Cerebellar nuclear complex (tissue), 1 donor: ENCODE measurements around the gene CADM2.
A peak's percentile ranks its signal among the peaks of the same experiment; 100 is the strongest.
"Not testable (repeated sequence)": the region's sequence is repeated elsewhere in the genome, so short reads cannot be mapped to it uniquely, and the experiment has no call there.

Experiments used
- DNase-seq, 2 experiments: peaks; one replicate each; lab custom pipeline; 2025; lab: John Stamatoyannopoulos, UW

Gene CADM2

DNA sequence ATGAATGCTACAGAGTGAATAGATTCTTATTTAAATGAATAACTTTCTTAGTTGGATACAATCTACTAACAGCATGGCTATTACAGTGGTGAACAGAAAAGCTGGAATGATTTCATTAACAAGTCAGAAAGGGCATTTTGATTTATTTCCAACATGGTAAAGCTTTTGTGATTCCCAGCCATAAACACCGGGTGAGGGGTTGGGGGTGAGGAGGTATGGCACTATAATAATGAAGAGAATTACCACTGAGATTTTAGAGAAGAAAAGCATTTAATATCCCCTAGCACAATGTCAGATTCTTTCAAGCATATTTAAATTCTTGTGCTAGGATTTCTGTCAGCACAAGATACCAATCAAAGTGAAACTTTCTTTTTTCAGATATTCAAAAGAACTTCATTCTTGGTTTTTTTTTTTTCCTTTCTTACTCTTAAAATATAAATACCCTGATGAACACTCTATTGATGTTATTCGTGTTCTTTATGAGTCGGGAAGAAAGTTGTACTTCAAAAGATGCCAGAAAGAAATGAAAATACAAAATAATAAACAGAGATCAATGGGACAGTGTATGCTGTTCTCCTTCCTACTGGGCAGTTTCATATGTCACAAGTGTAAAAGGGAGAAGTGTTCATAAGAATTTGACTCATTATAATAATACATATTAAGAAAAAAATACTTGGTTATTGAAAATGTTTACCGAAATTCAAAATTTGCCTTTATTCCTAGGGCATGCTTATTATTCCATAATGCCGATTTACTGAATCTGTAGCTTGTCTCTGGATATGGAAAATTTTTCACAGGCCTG is 522.8 kb downstream of the CADM2 start:
- DNase-seq: no peak

DNA sequence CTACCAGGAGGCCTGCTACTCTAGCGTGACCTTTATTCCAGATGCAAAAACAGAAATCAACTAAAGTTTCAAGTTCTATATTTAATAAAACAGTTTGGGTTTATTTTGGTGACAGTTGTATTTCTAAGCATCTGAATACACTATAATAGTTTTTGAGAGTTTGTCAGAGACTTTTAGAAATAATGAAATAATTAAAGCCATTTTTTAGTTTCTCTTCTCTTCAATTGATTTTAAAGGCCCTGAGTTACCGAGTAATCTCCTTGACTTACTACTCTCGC is 523.4 kb downstream of the CADM2 start:
- DNase-seq: no peak

DNA sequence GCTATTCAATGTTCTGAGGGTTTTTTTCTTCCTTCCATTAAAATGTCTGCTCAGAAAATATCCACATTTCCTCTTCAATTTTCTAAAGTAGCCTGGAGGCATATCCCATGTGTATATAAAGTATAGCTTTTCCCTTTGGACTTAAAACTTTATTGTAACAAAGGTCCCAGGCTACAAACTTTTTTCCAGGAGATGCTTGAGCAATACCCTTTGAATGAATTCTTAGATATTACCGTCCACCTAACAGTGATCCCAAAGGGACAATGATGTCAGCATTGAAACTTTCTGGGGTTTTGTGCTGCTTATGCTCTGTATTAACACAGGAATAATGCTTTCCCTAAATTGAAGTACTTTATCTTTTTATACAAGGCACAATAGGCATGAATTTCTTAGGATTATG is 525.2 kb downstream of the CADM2 start:
- no peak for DNase-seq

DNA sequence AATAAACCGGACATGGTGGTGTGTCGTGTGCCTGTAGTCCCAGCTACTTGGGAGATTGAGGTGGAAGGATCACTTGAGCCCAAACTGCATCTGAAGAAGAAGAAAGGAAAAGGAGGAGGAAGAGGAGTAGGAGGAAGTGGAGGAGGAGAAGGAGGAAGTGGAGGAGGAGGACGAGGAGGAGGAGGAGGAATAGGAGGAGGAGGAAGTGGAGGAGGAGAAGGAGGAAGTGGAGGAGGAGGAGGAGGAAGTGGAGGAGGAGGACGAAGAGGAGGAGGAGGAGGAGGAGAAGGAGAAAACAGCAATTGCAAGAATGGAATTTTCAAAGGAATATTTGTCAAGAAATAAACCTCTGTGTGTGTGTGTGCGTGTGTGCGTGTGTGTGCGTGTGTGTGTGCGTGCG is 528.6 kb downstream of the CADM2 start:
- DNase-seq: no peak

DNA sequence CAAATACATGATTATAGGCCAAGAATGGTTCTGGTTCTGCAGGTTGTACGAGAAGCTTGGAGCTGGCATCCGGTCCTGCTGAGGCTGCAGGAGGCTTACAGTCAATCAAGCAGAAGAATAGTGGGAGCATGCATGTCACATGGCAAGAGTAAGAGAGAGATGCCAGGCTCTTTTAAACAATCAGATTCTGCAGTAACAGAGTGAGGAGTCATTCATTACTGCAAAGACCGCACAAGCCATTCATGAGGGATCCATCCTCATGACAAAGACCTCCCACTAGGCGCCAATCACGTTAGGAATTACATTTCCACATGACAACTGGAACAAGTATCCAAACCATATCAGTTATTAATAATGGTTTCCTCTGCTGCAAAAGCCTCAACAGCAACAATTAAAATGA is 536.8 kb downstream of the CADM2 start:
- DNase-seq: no peak

DNA sequence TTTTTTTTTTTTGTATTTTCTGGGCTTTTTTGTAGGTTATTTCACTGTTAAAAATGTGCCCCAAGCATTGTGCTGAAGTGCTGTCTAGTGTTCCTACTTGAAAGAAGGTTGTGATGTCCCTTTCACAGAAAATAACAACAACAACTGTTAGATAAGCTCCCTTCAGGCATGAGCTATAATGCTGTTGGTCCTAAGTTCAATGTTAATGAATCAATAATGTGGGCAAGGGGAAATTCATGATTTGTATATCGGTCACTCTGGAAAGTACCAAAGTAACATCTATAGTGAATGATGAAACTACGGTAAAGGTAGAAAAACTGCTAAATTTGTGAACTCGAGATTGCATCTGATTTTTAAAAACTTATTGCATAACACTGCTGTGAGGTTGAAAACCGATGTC is 539.4 kb downstream of the CADM2 start:
- DNase-seq: no peak

DNA sequence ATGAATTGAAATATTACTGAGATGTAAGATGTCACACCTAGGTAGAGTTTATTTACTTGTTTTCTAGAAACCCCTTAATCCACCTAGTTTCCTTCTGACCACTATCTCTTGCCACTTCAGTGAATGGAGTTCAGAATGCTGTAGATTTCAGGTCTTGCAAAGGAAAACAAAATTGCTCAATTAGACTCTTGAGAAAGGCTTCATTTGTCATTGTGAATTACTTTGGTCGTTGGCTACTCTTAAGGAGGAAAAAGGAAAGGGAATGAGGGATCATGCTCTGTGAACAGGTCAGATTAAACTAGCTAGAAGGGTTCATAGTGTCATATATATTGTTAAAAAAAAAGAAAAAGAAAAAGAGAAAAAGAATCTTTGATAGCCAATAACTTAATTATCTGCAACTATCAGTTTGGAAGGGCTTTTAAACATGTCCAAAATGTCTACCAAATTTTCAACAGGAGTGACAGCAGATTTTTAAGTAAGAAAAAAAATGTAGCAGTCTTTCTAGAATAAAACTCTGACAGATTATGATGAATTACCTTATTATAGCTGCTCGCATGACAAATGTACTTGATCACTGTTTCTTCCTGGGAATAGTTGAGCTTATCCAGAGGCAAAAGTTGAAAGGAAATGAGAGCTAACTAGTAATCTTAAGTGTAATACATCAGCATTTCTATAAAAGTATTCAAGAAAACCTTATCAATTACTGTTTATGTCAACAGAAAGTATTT is 543.5 kb downstream of the CADM2 start:
- no peak for DNase-seq

DNA sequence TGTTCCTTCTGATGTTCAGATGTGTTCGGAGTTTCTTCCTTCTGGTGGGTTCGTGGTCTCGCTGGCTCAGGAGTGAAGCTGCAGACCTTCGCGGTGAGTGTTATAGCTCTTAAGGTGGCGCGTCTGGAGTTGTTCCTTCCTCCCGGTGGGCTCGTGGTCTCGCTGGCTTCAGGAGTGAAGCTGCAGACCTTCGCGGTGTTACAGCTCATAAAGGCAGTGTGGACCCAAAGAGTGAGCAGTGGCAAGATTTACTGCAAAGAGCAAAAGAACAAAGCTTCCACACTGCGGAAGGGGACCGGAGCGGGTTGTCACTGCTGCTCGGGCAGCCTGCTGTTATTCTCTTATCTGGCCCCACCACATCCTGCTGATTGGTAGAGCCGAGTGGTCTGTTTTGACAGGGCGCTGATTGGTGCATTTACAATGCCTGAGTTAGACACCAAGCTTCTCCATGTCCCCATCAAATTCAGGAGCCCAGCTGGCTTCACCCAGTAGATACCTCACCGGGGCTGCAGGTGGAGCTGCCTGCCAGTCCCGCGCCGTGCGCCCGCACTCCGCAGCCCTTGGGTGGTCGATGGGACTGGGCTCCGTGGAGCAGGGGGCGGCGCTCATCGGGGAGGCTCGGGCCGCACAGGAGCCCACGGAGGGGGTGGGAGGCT is 545.5 kb downstream of the CADM2 start:
- not testable (repeated sequence) for DNase-seq

DNA sequence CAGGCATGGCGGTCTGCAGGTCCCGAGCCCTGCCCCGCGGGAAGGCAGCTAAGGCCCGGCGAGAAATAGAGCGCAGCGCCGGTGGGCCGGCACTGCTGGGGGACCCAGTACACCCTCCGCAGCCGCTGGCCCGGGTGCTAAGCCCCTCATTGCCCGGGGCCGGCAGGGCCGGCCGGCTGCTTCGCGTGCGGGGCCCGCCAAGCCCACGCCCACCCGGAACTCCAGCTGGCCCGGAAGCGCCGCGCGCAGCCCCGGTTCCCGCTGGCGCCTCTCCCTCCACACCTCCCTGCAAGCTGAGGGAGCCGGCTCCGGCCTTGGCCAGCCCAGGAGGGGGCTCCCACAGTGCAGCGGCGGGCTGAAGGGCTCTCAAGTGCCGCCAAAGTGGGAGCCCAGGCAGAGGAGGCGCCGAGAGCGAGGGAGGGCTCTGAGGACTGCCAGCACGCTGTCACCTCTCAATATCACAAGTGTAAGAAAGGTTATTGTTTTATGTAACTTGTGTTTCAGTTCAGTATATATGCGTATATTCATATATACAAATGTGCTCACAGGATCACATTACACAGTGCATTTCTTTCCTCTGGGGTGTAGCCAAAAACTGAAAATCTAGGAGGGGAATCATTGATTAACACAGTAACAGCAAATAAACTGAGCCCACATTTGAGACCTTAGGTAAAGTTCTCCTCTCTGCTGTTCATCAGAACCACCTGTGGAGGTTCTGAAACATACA is 546.2 kb downstream of the CADM2 start:
- not testable (repeated sequence) for DNase-seq

DNA sequence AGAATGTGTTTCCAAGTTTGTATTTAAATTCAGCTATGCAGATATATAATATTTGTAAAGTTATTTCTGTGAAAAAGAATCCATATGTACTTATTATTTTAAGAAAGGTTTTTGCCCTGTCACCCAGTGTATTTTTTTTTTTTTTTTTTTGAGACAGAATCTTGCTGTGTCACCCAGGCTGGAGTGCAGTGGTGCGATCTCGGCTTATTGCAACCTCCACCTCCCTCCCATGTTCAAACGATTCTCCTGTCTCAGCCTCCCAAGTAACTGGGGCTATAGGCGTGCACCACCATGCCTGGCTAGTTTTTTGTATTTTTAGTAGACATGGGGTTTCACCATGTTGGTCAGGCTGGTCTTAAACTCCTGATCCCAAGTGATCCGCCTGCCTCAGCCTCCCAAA is 548.3 kb downstream of the CADM2 start:
- DNase-seq: not testable (repeated sequence)

DNA sequence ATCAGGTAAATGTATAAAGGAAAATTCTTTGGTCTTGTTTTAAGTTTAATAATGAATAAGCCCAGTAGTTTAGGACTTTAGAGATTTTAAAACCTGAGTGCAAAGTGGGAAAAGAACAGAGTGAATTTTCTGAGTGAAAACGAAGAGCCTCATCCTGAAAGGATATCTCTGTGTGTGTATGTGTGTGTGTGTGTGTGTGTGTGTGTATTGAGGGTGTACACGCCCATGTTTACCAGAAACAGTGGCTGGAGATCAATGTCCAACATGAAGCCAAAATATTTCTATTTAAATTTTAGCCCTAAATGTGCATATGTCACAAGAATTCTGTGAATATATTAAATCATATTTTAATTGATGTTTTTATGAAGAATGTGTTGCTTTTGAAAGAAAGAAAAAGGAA is 549.9 kb downstream of the CADM2 start:
- no peak for DNase-seq

DNA sequence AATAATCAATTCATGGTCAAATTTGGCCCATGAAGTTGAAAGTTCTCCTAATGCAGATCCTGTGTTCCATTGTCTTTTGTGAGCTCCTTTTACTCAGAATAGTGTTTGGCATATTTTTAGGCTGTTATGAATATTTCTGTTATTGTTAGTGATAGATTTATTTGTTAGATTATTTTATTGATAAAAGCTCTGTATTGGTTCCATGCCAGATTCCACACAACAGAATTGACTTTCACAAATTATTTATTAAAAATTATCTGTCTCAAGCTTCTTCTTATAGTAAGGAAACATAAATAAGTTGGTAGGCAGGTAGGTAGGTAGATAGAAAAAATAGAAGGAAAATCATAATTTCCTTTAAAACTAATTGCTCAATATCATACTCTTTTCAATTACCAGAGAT is 557.4 kb downstream of the CADM2 start:
- DNase-seq: no peak

DNA sequence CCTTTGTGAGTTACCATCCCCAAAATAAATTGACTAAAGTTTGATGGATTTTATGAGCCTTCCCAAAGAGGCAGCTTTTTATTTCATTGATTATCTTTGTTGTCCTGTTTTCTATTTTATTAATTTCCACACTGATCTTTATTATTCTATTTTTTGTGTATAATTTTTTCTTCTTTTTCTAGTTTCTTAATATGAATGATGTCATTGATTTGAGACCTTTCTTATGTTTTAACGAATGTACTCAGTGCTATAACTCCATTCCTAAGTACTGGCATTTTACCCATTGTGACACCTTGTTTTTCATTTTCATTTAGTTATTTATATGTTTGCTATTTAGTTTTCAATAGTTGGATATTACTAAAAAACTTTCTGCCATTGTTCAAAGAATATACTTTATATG is 565.3 kb downstream of the CADM2 start:
- no peak for DNase-seq

DNA sequence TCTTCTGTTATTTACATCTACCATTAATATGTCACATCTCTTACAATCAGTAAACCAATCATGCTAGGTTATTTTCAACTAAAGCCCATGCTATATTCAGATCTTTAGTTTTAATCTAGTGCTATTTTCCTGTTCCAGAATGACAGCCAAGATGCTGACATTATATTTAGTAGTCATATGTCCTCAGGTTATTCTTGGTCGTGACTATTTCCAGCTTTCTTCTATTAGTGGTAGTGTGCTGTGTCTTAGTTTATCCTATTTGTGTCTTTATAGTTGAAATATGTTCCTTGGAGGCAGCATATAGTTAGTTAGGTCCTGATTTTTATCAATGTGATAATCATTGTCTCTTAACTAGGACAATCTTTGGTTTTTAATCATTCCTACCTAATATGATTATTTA is 566.5 kb downstream of the CADM2 start:
- no peak for DNase-seq

DNA sequence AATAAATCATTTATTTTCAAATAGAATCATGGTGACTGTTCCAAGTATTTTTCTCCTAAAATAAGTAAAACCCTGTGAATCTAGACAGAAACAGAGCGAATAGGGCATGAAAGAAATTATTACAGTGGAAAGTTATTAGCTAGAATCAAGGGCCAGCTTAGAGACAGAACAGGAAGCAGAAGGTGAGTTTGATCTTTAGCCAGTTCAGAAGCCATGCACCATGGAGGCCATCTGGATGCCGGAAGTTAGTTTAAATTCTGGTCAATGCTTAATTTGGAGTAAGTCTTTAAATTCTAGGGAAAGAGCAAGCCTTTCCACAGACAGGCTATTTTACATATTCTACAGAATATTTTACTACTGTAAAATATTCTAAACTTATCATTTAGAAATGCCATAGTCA is 574.8 kb downstream of the CADM2 start:
- DNase-seq: peak; percentile 63 to 78

DNA sequence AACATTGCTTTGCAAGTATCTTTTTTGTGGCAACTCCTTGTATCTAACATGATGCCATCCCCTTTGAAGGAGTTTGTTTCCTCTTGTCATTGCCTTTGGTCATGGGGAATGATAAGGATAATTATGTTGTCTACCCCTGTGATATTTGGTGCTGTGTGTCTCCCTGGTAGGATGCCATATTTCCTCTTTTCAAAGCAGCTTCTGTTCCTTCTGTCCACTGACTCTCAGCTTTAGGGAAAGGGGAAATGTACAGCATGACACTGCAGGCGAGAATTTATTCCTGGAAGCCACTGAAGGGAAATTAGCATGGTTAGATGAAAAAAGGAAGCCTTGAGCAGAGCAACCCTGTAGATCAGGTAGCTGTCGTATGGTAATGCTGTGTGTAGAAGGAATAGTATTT is 576.7 kb downstream of the CADM2 start:
- peak; percentile 49 to 73 for DNase-seq

DNA sequence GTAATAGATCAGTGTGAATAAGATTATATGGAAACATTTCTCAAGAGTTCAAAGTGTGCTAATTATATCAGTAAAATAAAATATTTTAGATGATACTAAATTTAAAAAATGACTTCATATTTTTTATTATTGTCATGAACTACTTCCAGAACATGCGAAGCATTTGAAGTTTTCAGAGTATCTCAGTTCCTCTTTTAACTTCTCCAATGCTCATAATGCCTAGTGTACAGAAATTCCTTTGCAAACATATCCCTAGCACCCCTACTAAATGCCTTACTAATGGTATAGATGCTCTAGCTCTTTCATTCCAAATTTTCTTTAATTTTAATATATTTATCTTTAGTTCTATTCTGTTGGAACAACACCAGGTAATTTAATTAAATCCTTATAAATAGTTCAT is 580.4 kb downstream of the CADM2 start:
- no peak for DNase-seq

DNA sequence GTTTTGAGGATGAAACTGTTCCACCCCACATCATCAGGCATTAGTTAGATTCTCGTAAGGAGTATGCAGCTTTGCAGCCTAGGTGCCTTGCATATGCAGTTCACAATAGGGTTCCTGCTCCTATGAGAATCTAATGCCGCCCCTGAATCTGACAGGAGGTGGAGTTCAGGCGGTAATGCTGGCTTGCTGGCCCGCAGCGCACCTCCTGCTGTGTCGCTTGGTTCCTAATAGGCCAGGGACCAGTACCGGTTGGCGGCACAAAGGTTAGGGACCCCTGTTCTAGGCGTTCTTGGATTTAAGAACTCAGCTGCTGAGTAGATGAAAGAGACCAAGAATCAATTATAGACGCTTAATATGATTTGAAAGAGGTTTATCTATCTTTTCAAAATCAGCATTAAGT is 595.4 kb downstream of the CADM2 start:
- no peak for DNase-seq

DNA sequence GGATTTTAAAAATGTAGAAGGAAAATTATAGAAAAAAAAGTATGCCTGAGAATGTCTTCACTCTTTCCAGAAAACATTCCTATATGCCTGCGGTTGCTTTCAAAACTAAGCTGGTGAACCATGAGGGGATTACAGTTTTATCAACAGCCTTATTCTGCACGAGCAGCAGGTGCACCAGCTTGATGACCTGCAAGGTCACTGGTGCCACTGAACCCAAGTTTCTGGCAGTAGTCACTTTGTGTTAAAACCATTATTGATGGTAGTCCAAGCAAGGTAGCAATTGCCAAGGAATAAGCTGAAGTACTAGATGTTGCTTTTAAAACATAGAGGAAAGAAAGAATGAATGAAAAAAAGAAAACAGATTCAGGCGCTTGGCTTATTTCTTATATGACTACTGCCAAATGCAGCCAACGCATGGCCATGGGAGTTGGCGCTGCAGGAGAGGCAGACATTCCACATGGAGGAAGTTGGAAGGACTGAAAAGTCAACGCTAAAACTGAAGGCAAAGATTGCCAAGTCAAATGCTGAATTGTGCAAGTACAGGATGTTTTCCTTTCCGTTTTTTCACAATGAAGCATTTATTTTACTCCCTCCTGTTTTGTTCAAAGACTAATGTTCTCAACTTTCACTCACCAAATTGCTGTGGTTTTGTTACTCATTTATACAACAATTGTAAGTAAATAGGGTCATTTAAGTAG is 601.4 kb downstream of the CADM2 start:
- DNase-seq: peak in 1 of 2 experiments; percentile 43

DNA sequence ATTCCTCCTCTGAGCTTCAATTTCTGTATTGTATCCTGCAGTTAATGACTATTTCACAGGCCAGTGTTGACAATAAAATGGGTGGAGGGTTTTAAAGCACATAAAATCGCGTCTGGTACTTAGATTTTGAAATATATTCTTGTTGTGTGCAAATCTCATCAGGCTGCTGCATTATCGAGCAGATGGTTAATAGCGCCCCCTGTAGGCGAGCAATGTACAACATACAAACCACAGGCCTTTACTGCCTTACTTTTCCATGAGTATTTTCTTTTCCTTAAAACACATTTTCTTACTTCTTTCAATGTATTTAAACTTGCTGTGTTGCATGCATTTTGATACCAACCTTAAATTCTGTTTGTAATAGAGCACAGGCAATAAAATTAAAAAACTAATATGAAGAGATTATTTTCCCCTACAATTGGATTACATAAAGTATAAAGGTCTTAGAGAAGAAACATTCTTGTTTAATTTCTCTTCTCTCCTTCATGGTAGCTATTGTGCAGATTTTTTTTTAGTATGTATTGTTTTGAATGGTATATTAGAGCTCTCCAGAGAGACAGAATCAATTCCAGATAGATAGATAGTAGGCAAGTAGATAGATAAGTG is 608.4 kb downstream of the CADM2 start:
- DNase-seq: no peak

DNA sequence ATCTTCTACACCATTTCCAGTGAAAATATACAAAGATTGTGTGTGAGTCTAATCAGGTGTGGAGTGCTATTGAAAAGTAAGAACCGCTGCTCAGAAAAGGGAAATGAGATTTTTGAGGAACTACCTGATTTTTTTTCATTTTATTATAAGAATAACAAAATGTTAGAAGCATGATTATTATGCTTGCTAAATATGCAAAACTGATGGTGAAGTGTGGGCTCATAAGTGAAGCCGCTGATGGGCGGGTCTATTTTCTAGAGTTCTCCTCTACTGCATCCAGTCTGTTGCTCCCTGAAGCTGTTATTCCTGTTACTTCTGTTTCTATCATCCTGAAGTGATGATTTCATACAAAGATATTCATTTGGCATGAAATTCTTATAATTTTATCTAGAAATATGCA is 612.0 kb downstream of the CADM2 start:
- DNase-seq: no peak

DNA sequence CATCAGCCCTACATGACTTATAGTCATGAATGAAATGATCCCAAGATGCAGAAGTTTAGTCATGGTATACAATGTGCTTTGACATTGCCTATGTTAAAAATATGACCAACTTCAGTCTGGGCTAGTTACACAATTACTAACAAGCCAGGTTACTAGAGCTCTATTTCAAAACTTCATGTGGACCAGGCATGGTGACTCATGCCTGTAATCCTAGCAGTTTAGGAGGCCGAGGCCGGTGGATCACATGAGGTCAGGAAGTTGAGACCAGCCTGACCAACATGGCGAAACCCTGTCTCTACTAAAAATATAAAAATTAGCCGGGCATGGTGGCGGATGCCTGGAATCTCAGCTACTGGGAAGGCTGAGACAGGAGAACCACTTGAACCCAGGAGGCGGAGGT is 613.0 kb downstream of the CADM2 start:
- no peak for DNase-seq
